ENCODE data around the gene SLC2A5. TPM values are rescaled to one million over a fixed set of nuclear protein-coding genes. Genes with fewer than 3 reads are reported as not detected.

The SLC2A5 gene
- total RNA-seq, 1 donor from 2014 or later: not detected

DNA sequence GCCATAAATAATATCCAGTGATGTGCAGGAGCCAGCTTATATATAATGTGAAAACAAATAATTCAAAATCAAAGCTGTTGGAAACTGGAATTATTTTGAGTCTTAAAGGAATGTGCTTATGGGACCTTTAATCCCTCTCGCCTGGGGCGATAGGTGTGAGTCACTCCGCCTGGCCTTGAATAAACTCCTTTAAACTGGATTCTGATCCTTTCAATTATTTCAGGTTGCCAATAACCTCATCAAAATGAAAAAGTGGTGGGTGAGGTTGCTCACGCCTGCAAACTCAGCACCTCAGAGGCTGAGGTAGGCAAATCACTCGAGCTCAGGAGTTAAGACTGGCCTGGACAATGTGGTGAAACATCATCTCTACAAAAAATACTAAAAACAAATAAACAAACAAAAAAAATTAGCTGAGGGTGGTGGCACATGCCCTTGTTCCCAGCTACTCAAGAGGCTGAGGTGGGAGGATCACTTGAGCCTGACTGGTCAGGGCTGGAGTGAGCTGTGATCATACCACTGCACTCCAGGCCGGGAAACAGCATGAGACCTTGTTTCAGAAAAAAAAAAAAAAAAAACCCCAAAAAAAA, 11.4 kb upstream of the SLC2A5 start:
- no peak for DNase-seq
- H3K9me3 Mint-ChIP-seq: no peaks in the 10 kb centered on the region
- peaks cover 10% of the 10 kb centered on the region for H3K27me3 Mint-ChIP-seq
- H3K4me3 Mint-ChIP-seq: no peak overlapping the region
- intact Hi-C loops (cut with micrococcal nuclease): no loop called here
- peaks cover 51% of the 10 kb centered on the region for H3K4me1 Mint-ChIP-seq
- no peak overlapping the region for H3K27ac Mint-ChIP-seq
- no peaks in the 10 kb centered on the region for H3K36me3 Mint-ChIP-seq (ENCODE audit: low read depth)

DNA sequence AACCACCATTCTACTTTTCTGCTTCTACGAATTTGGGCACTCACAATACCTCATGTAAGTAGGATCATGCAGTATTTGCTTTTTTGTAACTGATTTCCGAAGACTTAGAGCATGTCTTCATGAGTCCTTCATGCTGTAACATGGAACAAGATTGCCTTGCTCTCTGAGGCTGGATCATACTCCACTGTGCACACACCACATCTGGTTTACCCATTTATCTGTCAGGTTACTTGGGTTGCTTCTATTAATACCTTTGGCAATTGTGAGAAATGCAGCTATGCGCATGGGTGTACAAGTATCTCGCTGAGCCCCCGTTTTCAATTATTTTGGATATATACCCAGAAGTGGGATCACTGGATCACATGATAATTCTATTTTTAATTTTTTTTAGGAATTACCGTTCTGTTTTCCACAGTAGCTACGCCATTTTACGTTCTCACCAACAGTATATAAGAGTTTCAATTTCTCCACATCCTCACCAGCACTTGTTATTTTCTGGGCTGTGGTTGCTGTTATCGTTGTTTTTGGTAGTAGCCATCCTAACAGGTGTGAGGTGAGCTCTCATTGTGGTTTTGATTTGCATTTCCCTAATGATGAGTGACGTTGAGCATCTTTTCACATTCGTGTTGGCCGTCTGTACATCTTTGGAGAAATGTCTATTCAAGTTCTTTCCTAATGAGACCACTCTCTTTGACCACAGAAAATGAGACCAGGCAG, 10.7 kb upstream of the SLC2A5 start:
- intact Hi-C loops (cut with micrococcal nuclease): no loop called here
- H3K27me3 Mint-ChIP-seq: peaks cover 9% of the 10 kb centered on the region
- no peak overlapping the region for H3K4me3 Mint-ChIP-seq
- H3K27ac Mint-ChIP-seq: no peak overlapping the region
- no peaks in the 10 kb centered on the region for H3K36me3 Mint-ChIP-seq (ENCODE audit: low read depth)
- no peak for DNase-seq
- peaks cover 55% of the 10 kb centered on the region for H3K4me1 Mint-ChIP-seq
- no peaks in the 10 kb centered on the region for H3K9me3 Mint-ChIP-seq

DNA sequence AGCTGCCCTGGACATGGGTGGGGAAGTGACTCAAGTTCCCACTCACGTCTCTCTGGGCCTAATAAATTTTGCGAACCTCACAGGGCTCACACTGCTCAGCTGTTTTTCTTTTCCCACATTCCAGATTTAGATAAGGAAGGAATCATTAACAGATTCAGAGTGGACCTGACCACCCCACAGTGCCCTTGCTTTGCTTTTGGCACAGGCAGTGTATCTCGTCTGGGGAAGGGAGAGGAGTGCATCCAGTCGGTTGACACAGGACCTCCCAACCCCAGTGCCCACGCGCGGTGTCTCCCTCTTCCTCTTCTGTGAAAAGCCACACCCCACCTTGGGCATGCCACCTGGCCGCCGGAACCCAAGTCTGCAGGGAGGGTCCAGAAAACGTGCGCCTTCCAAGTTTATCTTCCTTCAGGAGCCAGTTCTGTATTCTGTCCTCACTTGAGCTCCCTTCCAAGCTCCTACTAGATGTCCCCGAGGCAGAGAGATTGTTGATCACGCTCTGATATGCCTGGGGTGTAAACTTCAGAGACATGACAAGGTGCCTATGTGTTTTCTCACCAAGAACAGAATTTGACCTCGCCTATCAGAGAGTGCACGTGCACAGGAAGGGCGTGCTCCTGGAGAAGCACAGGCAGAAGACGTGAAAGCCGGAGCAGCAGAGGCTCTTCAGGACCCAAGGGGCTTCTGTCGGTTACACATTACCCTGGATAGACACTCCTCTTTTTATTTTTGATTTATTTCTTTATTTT, 9.5 kb upstream of the SLC2A5 start:
- Mint-ChIP-seq H3K4me3 (peak overlapping the region; percentile 43), H3K27ac (no peak overlapping the region), H3K4me1 (peaks cover 63% of the 10 kb centered on the region), H3K36me3 (ENCODE audit: low read depth) (no peaks in the 10 kb centered on the region), H3K9me3 (no peaks in the 10 kb centered on the region), H3K27me3 (peaks cover 11% of the 10 kb centered on the region)
- intact Hi-C loops (cut with micrococcal nuclease): no loop called here
- DNase-seq: peak; percentile 60

DNA sequence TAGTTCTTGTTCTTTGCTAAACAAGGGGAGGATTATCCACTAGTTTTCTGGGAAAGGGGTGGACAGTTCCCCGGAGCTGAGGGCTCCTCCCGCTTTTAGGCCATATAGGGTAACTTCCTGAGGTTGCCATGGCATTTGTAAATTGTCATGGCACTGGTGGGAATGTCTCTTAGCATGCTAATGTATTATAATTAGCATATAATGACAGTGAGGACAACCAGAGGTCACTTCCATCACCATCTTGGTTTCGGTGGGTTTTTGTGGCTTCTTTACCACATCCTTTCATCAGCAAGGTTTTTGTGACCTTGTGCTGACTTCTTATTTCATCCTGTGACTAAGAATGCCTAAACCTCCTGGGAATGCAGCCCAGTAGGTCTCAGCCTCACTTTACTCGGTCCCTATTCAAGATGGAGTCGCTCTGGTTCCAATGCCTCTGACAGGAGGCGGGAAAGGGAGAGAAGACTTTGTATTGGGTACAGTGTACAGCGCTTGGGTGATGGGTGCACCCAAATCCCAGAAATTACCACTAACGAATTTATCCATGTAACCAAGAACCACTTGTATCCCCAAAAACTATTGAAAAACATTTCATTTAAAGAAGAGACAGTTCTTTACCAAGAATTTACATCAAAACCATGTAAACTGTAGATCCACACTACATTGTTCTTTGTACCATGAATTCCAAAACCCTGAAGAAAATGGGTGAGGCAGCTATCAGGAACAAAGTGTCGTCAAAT, 8.7 kb upstream of the SLC2A5 start:
- Mint-ChIP-seq H3K9me3 (no peaks in the 10 kb centered on the region), H3K27me3 (peaks cover 16% of the 10 kb centered on the region), H3K27ac (peak overlapping the region; percentile 25), H3K36me3 (ENCODE audit: low read depth) (no peaks in the 10 kb centered on the region), H3K4me1 (peaks cover 58% of the 10 kb centered on the region), H3K4me3 (peak overlapping the region; percentile 32)
- DNase-seq: peak; percentile 78
- intact Hi-C loops (cut with micrococcal nuclease): no loop called here

DNA sequence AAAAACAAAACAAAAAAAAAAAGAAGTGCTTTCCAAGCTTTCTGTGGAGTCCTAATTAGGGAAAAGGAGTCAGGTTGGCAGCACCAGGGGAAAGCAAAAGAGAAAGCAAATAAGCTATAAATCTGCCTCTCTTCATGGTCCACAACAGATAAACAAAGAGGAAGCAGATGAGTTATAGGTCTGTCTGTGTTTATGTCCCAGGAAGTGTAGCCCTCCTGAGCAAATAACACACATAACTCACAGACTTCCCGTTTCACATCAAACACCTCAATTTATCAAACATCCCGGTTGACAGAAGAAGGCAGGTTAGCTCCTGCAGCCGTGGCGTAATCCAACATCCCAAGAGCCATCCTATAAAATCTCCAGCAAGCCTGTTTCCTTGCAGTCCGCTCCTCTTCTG, 5.6 kb upstream of the SLC2A5 start:
- peaks cover 40% of the 10 kb centered on the region for H3K4me1 Mint-ChIP-seq
- H3K4me3 Mint-ChIP-seq: peak overlapping the region; percentile 8
- peaks cover 17% of the 10 kb centered on the region for H3K27me3 Mint-ChIP-seq
- no peak for DNase-seq
- H3K27ac Mint-ChIP-seq: no peak overlapping the region
- no peaks in the 10 kb centered on the region for H3K36me3 Mint-ChIP-seq (ENCODE audit: low read depth)
- no peaks in the 10 kb centered on the region for H3K9me3 Mint-ChIP-seq
- intact Hi-C loops (cut with micrococcal nuclease): no loop called here

DNA sequence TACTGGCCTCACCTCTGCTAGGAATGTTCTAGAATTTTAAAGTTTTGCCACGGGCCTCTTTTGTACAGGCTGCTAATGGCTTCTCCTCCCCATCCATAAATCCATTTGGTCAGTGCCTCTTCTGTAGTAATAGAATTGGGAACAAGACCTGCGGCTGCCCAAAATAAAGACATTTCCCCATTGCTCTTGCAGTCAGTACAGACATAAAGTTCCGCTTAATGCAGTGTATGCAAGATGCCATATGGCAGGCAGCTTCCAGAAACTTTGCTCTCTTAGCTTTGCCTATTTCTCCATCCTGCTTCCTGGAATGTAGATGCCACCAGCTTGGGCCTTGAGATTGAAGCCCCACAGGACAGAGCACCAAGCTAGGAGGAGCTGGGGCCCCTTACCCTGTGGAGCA, 3.7 kb upstream of the SLC2A5 start:
- Mint-ChIP-seq H3K36me3 (ENCODE audit: low read depth) (no peaks in the 10 kb centered on the region), H3K27ac (no peak overlapping the region), H3K4me1 (peaks cover 33% of the 10 kb centered on the region), H3K4me3 (no peak overlapping the region), H3K9me3 (no peaks in the 10 kb centered on the region), H3K27me3 (peaks cover 14% of the 10 kb centered on the region)
- no peak for DNase-seq
- intact Hi-C loops (cut with micrococcal nuclease): no loop called here

DNA sequence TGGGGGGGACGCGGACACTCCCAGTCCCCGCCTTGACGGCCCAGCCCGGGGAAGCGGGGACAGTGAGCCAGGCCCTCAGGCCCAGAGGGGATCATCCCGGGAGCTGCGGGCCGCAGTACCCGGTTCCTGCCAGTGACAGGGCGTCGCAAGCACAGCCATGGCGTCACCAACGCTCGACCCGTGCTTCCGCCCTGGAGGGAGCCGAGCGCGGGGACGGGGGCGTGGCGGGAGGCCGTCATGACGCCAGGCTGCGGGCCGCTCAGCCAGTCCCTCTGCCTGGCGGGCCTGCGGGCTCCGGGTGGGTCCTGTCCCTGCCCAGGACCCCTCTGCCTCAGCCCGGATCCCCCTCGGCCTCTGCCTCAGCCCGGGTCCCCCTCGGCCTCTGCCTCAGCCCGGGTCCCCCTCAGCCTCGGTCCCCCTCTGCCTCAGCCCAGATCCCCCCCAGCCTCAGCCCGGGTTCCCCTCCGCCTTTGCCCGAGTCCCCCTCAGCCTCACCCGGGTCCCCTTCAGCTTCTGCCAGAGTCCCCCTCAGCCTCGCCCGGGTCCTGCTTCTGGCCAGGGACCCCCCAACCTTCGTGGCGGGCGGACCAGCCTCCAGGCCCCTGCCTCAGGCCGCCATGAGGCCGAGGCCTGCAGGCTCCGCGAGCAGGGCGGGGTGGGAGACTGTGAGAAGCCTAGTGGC, 2.3 kb upstream of the SLC2A5 start:
- Mint-ChIP-seq H3K4me3 (no peak overlapping the region), H3K4me1 (peaks cover 30% of the 10 kb centered on the region), H3K9me3 (no peaks in the 10 kb centered on the region), H3K27me3 (peaks cover 14% of the 10 kb centered on the region), H3K36me3 (ENCODE audit: low read depth) (no peaks in the 10 kb centered on the region), H3K27ac (no peak overlapping the region)
- DNase-seq: no peak
- intact Hi-C loops (cut with micrococcal nuclease): no loop called here

DNA sequence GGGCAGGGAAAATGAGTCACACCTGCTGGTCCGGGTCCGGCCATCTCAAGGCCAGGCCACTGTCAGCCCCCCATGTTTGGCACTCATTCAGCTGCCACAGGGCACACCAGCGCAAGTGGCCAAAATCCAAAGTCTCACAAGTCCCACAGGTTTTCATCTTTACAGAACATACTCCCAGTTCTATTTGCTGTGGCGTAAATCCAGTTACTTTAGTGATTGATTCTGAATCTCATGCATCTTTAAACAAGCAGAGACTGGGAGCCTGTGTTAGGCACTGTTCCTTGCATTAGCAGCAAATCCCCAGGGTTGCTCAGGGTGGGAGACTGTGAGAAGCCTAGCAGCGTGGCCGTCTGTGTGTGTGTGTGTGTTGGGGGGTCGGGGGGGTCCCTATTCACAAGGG, 1.1 kb upstream of the SLC2A5 start:
- H3K4me3 Mint-ChIP-seq: no peak overlapping the region
- no peak overlapping the region for H3K27ac Mint-ChIP-seq
- H3K36me3 Mint-ChIP-seq (ENCODE audit: low read depth): no peaks in the 10 kb centered on the region
- no peak for DNase-seq
- no peaks in the 10 kb centered on the region for H3K9me3 Mint-ChIP-seq
- H3K4me1 Mint-ChIP-seq: peaks cover 24% of the 10 kb centered on the region
- peaks cover 12% of the 10 kb centered on the region for H3K27me3 Mint-ChIP-seq
- intact Hi-C loops (cut with micrococcal nuclease): no loop called here

DNA sequence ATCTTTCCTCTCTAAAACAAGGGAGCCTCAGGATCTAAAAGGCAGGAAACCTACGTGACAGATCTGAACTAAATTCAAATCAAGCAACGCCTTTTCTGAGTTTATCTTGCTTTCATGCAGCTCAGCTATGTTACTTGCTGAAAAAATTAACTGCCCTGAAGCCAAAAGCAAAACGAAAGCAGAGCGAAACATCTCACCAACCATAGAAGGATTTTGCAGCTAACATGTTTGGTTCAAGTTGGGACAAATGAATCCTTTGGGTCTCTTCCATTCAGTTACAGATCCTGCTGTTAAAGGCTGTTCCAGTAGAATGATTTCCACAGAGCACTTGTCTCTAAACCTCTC, 482 bp downstream of the SLC2A5 start:
- Mint-ChIP-seq H3K27ac (no peak overlapping the region), H3K36me3 (ENCODE audit: low read depth) (no peaks in the 10 kb centered on the region), H3K9me3 (no peaks in the 10 kb centered on the region), H3K27me3 (peaks cover 11% of the 10 kb centered on the region), H3K4me3 (no peak overlapping the region), H3K4me1 (peaks cover 13% of the 10 kb centered on the region)
- intact Hi-C loops (cut with micrococcal nuclease): no loop called here
- no peak for DNase-seq

DNA sequence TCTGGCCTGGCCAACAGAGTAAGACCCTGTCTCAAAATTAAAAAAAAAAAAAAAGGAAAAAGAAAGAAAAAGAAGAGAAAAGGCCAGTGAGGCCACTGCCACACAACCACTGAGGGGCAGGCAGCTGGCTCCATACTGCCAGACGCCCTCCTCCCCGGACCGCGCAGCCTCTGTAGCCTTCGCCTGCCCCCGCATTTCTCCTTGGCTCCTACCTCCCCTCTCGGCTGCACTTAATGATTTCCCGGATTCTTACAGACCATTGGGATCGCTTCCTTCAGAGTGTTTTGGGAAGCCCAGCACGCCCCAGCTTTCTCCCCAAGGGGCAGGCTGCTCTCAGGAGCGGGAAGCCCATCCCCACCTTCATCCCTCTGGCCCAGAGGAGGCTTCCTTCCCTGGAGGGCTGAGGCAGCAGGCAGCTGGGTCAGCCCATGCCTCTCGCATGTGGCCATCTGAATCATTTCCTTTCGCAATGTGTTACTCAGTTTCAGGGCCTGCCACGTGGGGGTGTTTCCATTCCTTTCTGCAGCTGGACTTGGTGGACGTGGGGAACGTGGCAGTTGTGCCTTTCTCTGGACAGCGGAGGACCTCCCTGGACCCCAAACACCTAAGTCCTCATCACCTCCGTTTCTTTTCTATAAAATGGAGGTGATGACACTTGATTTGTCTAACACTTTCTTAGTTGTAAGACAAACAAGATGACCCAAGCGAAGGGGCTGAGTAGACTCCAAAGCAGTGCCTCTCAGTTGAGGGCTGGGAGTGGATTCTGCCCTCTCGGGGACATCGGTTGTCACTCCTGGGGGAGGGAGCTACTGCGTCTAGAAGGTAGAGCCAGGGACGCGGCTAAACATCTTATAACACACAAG, 2.3 kb downstream of the SLC2A5 start:
- peaks cover 13% of the 10 kb centered on the region for H3K4me1 Mint-ChIP-seq
- H3K27ac Mint-ChIP-seq: no peak overlapping the region
- H3K9me3 Mint-ChIP-seq: no peaks in the 10 kb centered on the region
- no peaks in the 10 kb centered on the region for H3K36me3 Mint-ChIP-seq (ENCODE audit: low read depth)
- no peak for DNase-seq
- H3K4me3 Mint-ChIP-seq: no peak overlapping the region
- intact Hi-C loops (cut with micrococcal nuclease): no loop called here
- peaks cover 7% of the 10 kb centered on the region for H3K27me3 Mint-ChIP-seq

DNA sequence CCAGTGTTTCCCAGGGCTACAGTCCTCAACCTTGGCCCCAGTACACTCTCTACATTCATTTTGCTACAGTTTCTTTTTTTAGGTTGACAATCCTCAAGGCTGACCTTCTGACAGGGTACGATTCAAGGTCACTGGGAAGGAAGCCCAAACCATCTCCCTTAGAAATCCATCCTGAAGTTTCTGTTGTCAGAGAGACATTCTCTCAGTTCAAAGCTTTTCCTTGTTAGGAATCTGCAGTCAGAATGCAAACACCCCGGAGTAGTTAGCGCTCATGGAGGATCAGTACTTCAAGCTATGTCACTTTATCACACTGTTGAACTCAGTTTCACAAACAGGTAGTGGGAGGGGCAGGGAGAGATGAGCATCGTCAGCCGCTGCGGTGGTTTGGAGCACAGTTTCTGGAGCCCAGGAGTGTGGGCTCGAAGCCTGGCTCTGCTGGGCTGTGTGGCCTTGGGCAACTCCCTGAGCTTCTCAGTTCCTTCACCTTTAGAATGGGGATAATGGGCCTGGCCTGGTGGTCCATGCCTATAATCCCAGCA, 4.2 kb downstream of the SLC2A5 start:
- Mint-ChIP-seq H3K4me1 (peaks cover 13% of the 10 kb centered on the region), H3K9me3 (no peaks in the 10 kb centered on the region), H3K36me3 (ENCODE audit: low read depth) (no peaks in the 10 kb centered on the region), H3K27ac (no peak overlapping the region), H3K4me3 (no peak overlapping the region), H3K27me3 (peaks cover 12% of the 10 kb centered on the region)
- no peak for DNase-seq
- intact Hi-C loops (cut with micrococcal nuclease): no loop called here

DNA sequence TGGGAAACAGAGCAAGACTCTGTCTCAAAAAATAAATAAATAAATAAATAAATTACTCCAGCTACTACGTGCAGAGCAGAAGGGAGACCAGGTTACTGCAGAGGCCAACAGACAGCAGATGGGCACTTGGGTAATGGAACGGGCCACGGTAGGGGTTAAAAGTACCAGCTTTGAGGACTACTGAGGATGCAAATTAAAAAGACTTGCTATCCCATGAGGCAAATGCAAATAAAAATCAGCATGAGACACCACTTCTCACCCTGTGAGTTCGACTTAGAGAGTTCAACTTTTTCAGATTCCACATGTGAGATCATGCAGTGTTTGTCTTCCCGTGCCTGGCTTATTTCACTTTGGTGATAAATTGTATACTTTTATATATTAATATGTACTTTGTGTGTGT, 6.6 kb downstream of the SLC2A5 start:
- Mint-ChIP-seq H3K4me1 (peaks cover 3% of the 10 kb centered on the region), H3K27me3 (peaks cover 9% of the 10 kb centered on the region), H3K4me3 (no peak overlapping the region), H3K9me3 (no peaks in the 10 kb centered on the region), H3K36me3 (ENCODE audit: low read depth) (no peaks in the 10 kb centered on the region), H3K27ac (no peak overlapping the region)
- intact Hi-C loops (cut with micrococcal nuclease): no loop called here
- DNase-seq: no peak

DNA sequence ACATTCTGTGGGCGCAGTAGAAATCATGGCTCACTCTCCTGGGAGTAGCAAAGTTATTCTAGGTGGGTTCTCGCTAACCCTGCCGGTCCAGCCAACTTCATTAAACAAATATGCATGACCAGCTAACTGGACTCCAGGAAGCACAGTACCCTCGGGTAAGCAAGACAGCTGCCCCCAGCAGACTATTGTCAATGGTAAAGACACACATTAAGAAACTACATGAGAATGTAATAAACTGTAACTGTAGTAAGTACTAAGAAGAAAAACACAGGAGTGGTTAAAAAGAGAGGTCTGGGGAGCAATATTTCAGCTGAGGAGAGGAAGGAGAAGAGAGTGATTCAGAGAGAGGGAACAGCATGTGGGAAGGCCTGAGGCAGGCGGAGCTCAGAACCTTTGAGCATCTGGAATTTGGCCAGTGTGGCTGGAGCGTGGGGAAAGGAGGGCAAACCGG, 7.4 kb downstream of the SLC2A5 start:
- intact Hi-C loops (cut with micrococcal nuclease): no loop called here
- Mint-ChIP-seq H3K4me3 (no peak overlapping the region), H3K36me3 (ENCODE audit: low read depth) (no peaks in the 10 kb centered on the region), H3K27ac (no peak overlapping the region), H3K27me3 (peaks cover 9% of the 10 kb centered on the region), H3K9me3 (no peaks in the 10 kb centered on the region), H3K4me1 (peaks cover 3% of the 10 kb centered on the region)
- DNase-seq: no peak

Measured in activated CD4-positive, alpha-beta T cell treated with anti-CD3 and anti-CD28 coated beads, Interleukin-2, amount 10 ng/mL, durations not matched to agents 24 days and 14 days (primary cell).